ENCODE results near the gene METTL2A.
"Not testable (repeated sequence)": the region's sequence is repeated elsewhere in the genome, so short reads cannot be mapped to it uniquely, and the experiment has no call there.

Gene METTL2A

GRCh38 chr17:62423647-62424461, at the start of gene METTL2A:
Gene METTL2A (plus strand): TSS chr17:62423897. CDS start chr17:62423903, 6 bp downstream.
- DNase-seq, result peak; percentile 94

- DNase-seq, result no peak
Measured at GRCh38 chr17:62380253-62380652, 43.4 kb upstream of the METTL2A start, which contains the start of gene EFCAB3. Gene EFCAB3 (plus strand): TSS chr17:62380553. CDS start chr17:62382980, 2,427 bp downstream.

- DNase-seq, result no peak
Measured at GRCh38 chr17:62381561-62381960, 42.1 kb upstream of the METTL2A start.

GRCh38 chr17:62388856-62389255, 34.8 kb upstream of the METTL2A start:
- no peak for DNase-seq

- DNase-seq, result no peak
Measured at GRCh38 chr17:62392908-62393307, 30.8 kb upstream of the METTL2A start.

GRCh38 chr17:62398891-62399290, 24.8 kb upstream of the METTL2A start:
- no peak for DNase-seq

- DNase-seq, result no peak
Measured at GRCh38 chr17:62405451-62405850, 18.2 kb upstream of the METTL2A start.

GRCh38 chr17:62413090-62413489, 10.6 kb upstream of the METTL2A start:
- DNase-seq, result not testable (repeated sequence)

- not testable (repeated sequence) for DNase-seq
Measured at GRCh38 chr17:62426214-62426613, 2.5 kb downstream of the METTL2A start.

- not testable (repeated sequence) for DNase-seq
Measured at GRCh38 chr17:62435251-62435650, 11.6 kb downstream of the METTL2A start.

GRCh38 chr17:62441181-62441580, 17.5 kb downstream of the METTL2A start:
- DNase-seq, result not testable (repeated sequence)

- DNase-seq, result no peak
Measured at GRCh38 chr17:62444063-62444462, 20.4 kb downstream of the METTL2A start.

GRCh38 chr17:62445791-62446190, 22.1 kb downstream of the METTL2A start:
- DNase-seq, result peak; percentile 91

GRCh38 chr17:62452195-62452594, 28.5 kb downstream of the METTL2A start:
- not testable (repeated sequence) for DNase-seq

- DNase-seq, result peak; percentile 74
Measured at GRCh38 chr17:62453041-62453440, 29.3 kb downstream of the METTL2A start.

- DNase-seq, result not testable (repeated sequence)
Measured at GRCh38 chr17:62453656-62454055, 30.0 kb downstream of the METTL2A start.

GRCh38 chr17:62454111-62454510, 30.4 kb downstream of the METTL2A start:
- DNase-seq, result not testable (repeated sequence)

- no peak for DNase-seq
Measured at GRCh38 chr17:62456016-62456415, 32.3 kb downstream of the METTL2A start.

- DNase-seq, result not testable (repeated sequence)
Measured at GRCh38 chr17:62458483-62458882, 34.8 kb downstream of the METTL2A start.

- DNase-seq, result not testable (repeated sequence)
Measured at GRCh38 chr17:62464422-62464821, 40.7 kb downstream of the METTL2A start.

- DNase-seq, result not testable (repeated sequence)
Measured at GRCh38 chr17:62465271-62465670, 41.6 kb downstream of the METTL2A start.

GRCh38 chr17:62470666-62471379, 47.1 kb downstream of the METTL2A start:
- DNase-seq, result peak; percentile 90

GRCh38 chr17:62471380-62471880, 47.7 kb downstream of the METTL2A start:
- not testable (repeated sequence) for DNase-seq
